ENCODE data around the gene POLRMT.
"Not testable (repeated sequence)": the region's sequence is repeated elsewhere in the genome, so short reads cannot be mapped to it uniquely, and the experiment has no call there.

Gene POLRMT

GRCh38 chr19:628168-628567 is 5.2 kb downstream of the POLRMT start:
- TF ChIP-seq CTCF (IDR thresholded peaks at IDR 0.05; ENCODE audit: insufficient read depth, low read length, poor library complexity, severe bottlenecking), result peak; percentile 31
- peaks cover 10% of the 10 kb centered on the region for H3K36me3 ChIP-seq (ENCODE audit: control insufficient read depth, insufficient read depth, low read length)
- no peaks in the 10 kb centered on the region for H3K27me3 ChIP-seq (replicated peaks; ENCODE audit: control insufficient read depth, insufficient read depth, low read length)
- no peak overlapping the region for H3K4me3 ChIP-seq (replicated peaks; ENCODE audit: low read depth, low read length)
- DNase-seq (ENCODE audit: extremely low read depth, insufficient read length), result no peak

GRCh38 chr19:626566-626965 is 6.8 kb downstream of the POLRMT start:
- not testable (repeated sequence) for H3K4me3 ChIP-seq (replicated peaks; ENCODE audit: low read depth, low read length); H3K27me3 ChIP-seq (replicated peaks; ENCODE audit: control insufficient read depth, insufficient read depth, low read length); DNase-seq (ENCODE audit: extremely low read depth, insufficient read length)
- peaks cover 15% of the 10 kb centered on the region for H3K36me3 ChIP-seq (ENCODE audit: control insufficient read depth, insufficient read depth, low read length)

GRCh38 chr19:625257-625656 is 8.1 kb downstream of the POLRMT start:
- Histone ChIP-seq H3K27me3 (replicated peaks; ENCODE audit: control insufficient read depth, insufficient read depth, low read length) (no peaks in the 10 kb centered on the region), H3K36me3 (ENCODE audit: control insufficient read depth, insufficient read depth, low read length) (peaks cover 15% of the 10 kb centered on the region), H3K4me3 (replicated peaks; ENCODE audit: low read depth, low read length) (no peak overlapping the region)
- TF ChIP-seq CTCF (IDR thresholded peaks at IDR 0.05; ENCODE audit: insufficient read depth, low read length, poor library complexity, severe bottlenecking), result no peak
- DNase-seq (ENCODE audit: extremely low read depth, insufficient read length), result no peak

GRCh38 chr19:624433-625109 is 8.8 kb downstream of the POLRMT start:
- H3K36me3 ChIP-seq (ENCODE audit: control insufficient read depth, insufficient read depth, low read length), result peaks cover 16% of the 10 kb centered on the region
- no peak for DNase-seq (ENCODE audit: extremely low read depth, insufficient read length)
- H3K27me3 ChIP-seq (replicated peaks; ENCODE audit: control insufficient read depth, insufficient read depth, low read length), result no peaks in the 10 kb centered on the region
- TF ChIP-seq CTCF (IDR thresholded peaks at IDR 0.05; ENCODE audit: insufficient read depth, low read length, poor library complexity, severe bottlenecking), result no peak
- no peak overlapping the region for H3K4me3 ChIP-seq (replicated peaks; ENCODE audit: low read depth, low read length)

GRCh38 chr19:623974-624373 is 9.4 kb downstream of the POLRMT start:
- peaks cover 18% of the 10 kb centered on the region for H3K36me3 ChIP-seq (ENCODE audit: control insufficient read depth, insufficient read depth, low read length)

More at GRCh38 chr19:623974-624373, 9.4 kb downstream of the POLRMT start:
- Histone ChIP-seq H3K27me3 (replicated peaks; ENCODE audit: control insufficient read depth, insufficient read depth, low read length) (no peaks in the 10 kb centered on the region), H3K4me3 (replicated peaks; ENCODE audit: low read depth, low read length) (no peak overlapping the region)
- no peak for TF ChIP-seq CTCF (IDR thresholded peaks at IDR 0.05; ENCODE audit: insufficient read depth, low read length, poor library complexity, severe bottlenecking)
- DNase-seq (ENCODE audit: extremely low read depth, insufficient read length), result no peak
